K562 (cell line): Measurements from ENCODE around the gene PPIH. TPM values are rescaled to one million over a fixed set of nuclear protein-coding genes. Genes with fewer than 3 reads are reported as not detected.

ENCODE experiments used
- FOXA3 ChIP-seq, 2 experiments: fragments of 450-650 bp in 1 of 2; sonication (generic) in 1 of 2; formaldehyde crosslinking; IDR thresholded peaks in 1 of 2; conservative IDR thresholded peaks in 1 of 2; 2 replicates each; pipeline versions ENCODE4 v1.4.0 to v1.8.0; 2020 to 2022; ENCODE audit warnings: mild to moderate bottlenecking in 2 of 2, missing genetic modification reagents in 1 of 2
- GMEB1 ChIP-seq: fragments of 250-450 bp; sonication (Bioruptor Pico); IDR thresholded peaks from 2 replicates; pipeline ENCODE4 v1.4.0; 2020; ENCODE audit warnings: mild to moderate bottlenecking
- KLF1 ChIP-seq: fragments of 450-650 bp; IDR thresholded peaks from 2 replicates; pipeline ENCODE4 v1.6.1; 2016; ENCODE audit warnings: missing genetic modification characterization, missing compliant biosample characterization
- MITF ChIP-seq: IDR thresholded peaks from 2 replicates; pipeline ENCODE4 v1.6.1; 2014; ENCODE audit warnings: antibody characterized with exemption
- MYBL2 ChIP-seq, 2 experiments: fragments of 450-650 bp in 1 of 2; sonication (generic) in 1 of 2; formaldehyde crosslinking in 1 of 2; IDR thresholded peaks; 2 replicates each; pipeline versions ENCODE4 v1.6.1 to v1.8.1; 2017 to 2022; ENCODE audit warnings: borderline replicate concordance in 1 of 2, inconsistent platforms in 1 of 2, low read depth in 1 of 2, mild to moderate bottlenecking in 1 of 2, missing genetic modification reagents in 1 of 2, moderate library complexity in 1 of 2
- NFATC3 ChIP-seq: fragments of 450-650 bp; IDR thresholded peaks from 2 replicates; pipeline ENCODE4 v1.6.1; 2017; ENCODE audit warnings: mild to moderate bottlenecking
- NRF1 ChIP-seq, 2 experiments: fragments of 450-650 bp; IDR thresholded peaks in 1 of 2; conservative IDR thresholded peaks in 1 of 2; 2 replicates each; pipeline ENCODE4 v1.6.1; 2014; ENCODE audit warnings: mild to moderate bottlenecking in 2 of 2
- RBBP5 ChIP-seq: fragments of 200-600 bp; sonication (generic); IDR thresholded peaks from 2 replicates; pipeline ENCODE4 v1.6.1; 2012; ENCODE audit warnings: borderline replicate concordance, mild to moderate bottlenecking, low read length, control low read depth, inconsistent platforms; ENCODE audit not compliant: insufficient read depth, poor library complexity, severe bottlenecking
- RBFOX2 ChIP-seq: fragments of 200-400 bp; formaldehyde crosslinking; IDR thresholded peaks from 2 replicates; pipeline ENCODE4 v1.6.1; 2017; ENCODE audit warnings: low read depth, mild to moderate bottlenecking, low read length, moderate library complexity
- RCOR1 ChIP-seq, 2 experiments: IDR thresholded peaks; 2 replicates each; pipeline ENCODE4 v1.6.1; 2012; ENCODE audit warnings: low read depth in 2 of 2, low read length in 2 of 2, borderline replicate concordance in 1 of 2, improper control_type of control experiment in 1 of 2
- STAT6 ChIP-seq: sonication (generic); formaldehyde crosslinking; IDR thresholded peaks from 2 replicates; pipeline ENCODE4 v1.8.1; 2023; ENCODE audit warnings: mild to moderate bottlenecking, missing genetic modification reagents
- TAF7 ChIP-seq: fragments of 450-650 bp; IDR thresholded peaks from 2 replicates; pipeline ENCODE4 v1.6.1; 2016; ENCODE audit warnings: missing genetic modification characterization, missing compliant biosample characterization
- TBL1XR1 ChIP-seq, 2 experiments: IDR thresholded peaks; 2 replicates each; pipeline ENCODE4 v1.6.1; 2012; ENCODE audit warnings: improper control_type of control experiment in 2 of 2, low read length in 2 of 2, mild to moderate bottlenecking in 1 of 2
- U2AF1 ChIP-seq: fragments of 200-400 bp; formaldehyde crosslinking; optimal IDR thresholded peaks from 2 replicates; pipeline ENCODE3; 2017; ENCODE audit warnings: mild to moderate bottlenecking, low read depth, low read length, moderate library complexity
- ZBTB26 ChIP-seq: fragments of 450-650 bp; formaldehyde crosslinking; IDR thresholded peaks from 2 replicates; pipeline ENCODE4 v1.4.0; 2022; ENCODE audit warnings: missing genetic modification characterization
- ZNF174 ChIP-seq: fragments of 250-450 bp; sonication (Bioruptor Pico); IDR thresholded peaks from 2 replicates; pipeline ENCODE4 v1.4.0; 2020; ENCODE audit warnings: mild to moderate bottlenecking
- ZNF197 ChIP-seq: fragments of 200-800 bp; sonication (Bioruptor generic); IDR thresholded peaks from 2 replicates; pipeline ENCODE4 v1.6.1; 2016; ENCODE audit warnings: low read depth, missing genetic modification characterization, missing compliant biosample characterization
- ZNF311 ChIP-seq: fragments of 250-450 bp; sonication (Bioruptor Pico); IDR thresholded peaks from 2 replicates; pipeline ENCODE4 v1.4.0; 2020; ENCODE audit warnings: mild to moderate bottlenecking, moderate library complexity
- ZNF699 ChIP-seq: fragments of 250-450 bp; sonication (Bioruptor Pico); IDR thresholded peaks from 2 replicates; pipeline ENCODE4 v1.8.0; 2021; ENCODE audit warnings: mild to moderate bottlenecking, moderate library complexity; ENCODE audit not compliant: insufficient replicate concordance
- ZSCAN29 ChIP-seq: fragments of 450-650 bp; IDR thresholded peaks from 2 replicates; pipeline ENCODE4 v1.6.1; 2017
- polyA plus RNA-seq, 8 experiments: library from polyadenylated mRNA; depleted of rRNA in 4 of 8; stranded (reverse) in 5 of 8; unstranded in 3 of 8; fragments of >200 nt; fragmentation: Nextera tagmentation in 2 of 8; fragmentation: Illumina TruSeq in 1 of 8; extraction: Ambion mirVana in 2 of 8; extraction: Trizol in 1 of 8; gene quantifications; 2 replicates each; pipeline versions ENCODE4 v1.2.1 to v1.2.3, GENCODE V29; 2011 to 2014; ENCODE audit warnings: inconsistent platforms in 1 of 8, missing spikeins in 1 of 8
- total RNA-seq, 7 experiments: library from RNA; depleted of rRNA in 6 of 7; stranded (reverse); fragments of >200 nt in 6 of 7; fragmentation: Illumina TruSeq in 2 of 7; extraction: Trizol in 2 of 7; gene quantifications; 2 replicates each; pipeline versions ENCODE4 v1.2.1 to v1.2.3, GENCODE V29; 2011 to 2021; ENCODE audit warnings: low replicate concordance in 1 of 7

PPIH gene
- total and polyA plus RNA-seq, 9 of the 15 experiments (the other 6 are each of a cell fraction or from before 2014, with no cell fraction given), result 197 to 470 (median 277) TPM

- TF ChIP-seq U2AF1 (no peak), ZNF311 (CRISPR knock-in tag) (no peak), ZBTB26 (CRISPR knock-in tag) (0 out of 2 replicates have a peak, but pooled peaks have one; percentile 72), GMEB1 (no peak), TAF7 (tag) (peak; percentile 61; the same call in 1 of the 2 replicates), ZNF699 (no peak), RBFOX2 (peak; percentile 96), MITF (no peak; the same call in 1 of the 2 replicates), MYBL2 (IDR thresholded peaks at IDR 0.05; ENCODE audit: low read depth) (peak; percentile 84), MYBL2 (CRISPR knock-in tag; IDR thresholded peaks at IDR 0.05; ENCODE audit: borderline replicate concordance) (no peak), RBBP5 (peak; percentile 65), NRF1 (conservative IDR thresholded peaks at IDR 0.05 in 1 of 2, IDR thresholded peaks at IDR 0.05 in 1 of 2) (0 out of 4 replicates have a peak, but pooled peaks of 1 of the 2 experiments have one; percentile 16), RCOR1 (IDR thresholded peaks at IDR 0.05; ENCODE audit: borderline replicate concordance in 1 of 2, low read depth in 2 of 2, low read length in 2 of 2) (no peak; a peak in 1 of 4 replicates), NFATC3 (no peak), STAT6 (CRISPR knock-in tag) (peak; percentile 34; the same call in 1 of the 2 replicates), KLF1 (tag) (no peak), ZNF197 (CRISPR knock-in tag) (no peak), FOXA3 (CRISPR knock-in tag; conservative IDR thresholded peaks at IDR 0.05 in 1 of 2, IDR thresholded peaks at IDR 0.05 in 1 of 2) (no peak), ZSCAN29 (peak; percentile 81), TBL1XR1 (IDR thresholded peaks at IDR 0.05; ENCODE audit: low read length in 2 of 2) (no peak; a peak in 1 of 4 replicates), ZNF174 (no peak)
Measured at GRCh38 chr1:42681741-42682483, 23.7 kb downstream of the PPIH start, which contains the start of gene YBX1 (continued).
